Measurements from ENCODE around the gene ADAMTS17.

GRCh38 chr15:100009372-100009771 is 332.4 kb downstream of the ADAMTS17 start:
- TF ChIP-seq CTCF (IDR thresholded peaks at IDR 0.05) (no peak), POLR2A (IDR thresholded peaks at IDR 0.05) (no peak)
